H9 (cell line): ENCODE data around the gene IL12B. TPM values are rescaled to one million over a fixed set of nuclear protein-coding genes. Genes with fewer than 3 reads are reported as not detected.
"Not testable (repeated sequence)": the region's sequence is repeated elsewhere in the genome, so short reads cannot be mapped to it uniquely, and the experiment has no call there.

Experiments used
- DNase-seq: peaks from one replicate; pipeline ENCODE4 v3.0.0-alpha.2; 2017
- H2AFZ ChIP-seq: one replicate; pipeline ENCODE4 v1.6.1; 2013; ENCODE audit warnings: mild to moderate bottlenecking, low read length, control low read depth, moderate library complexity
- H2AK5ac ChIP-seq: 2 replicates; pipeline ENCODE4 v1.6.1; 2013; ENCODE audit warnings: low read length, control low read depth, mixed read lengths; ENCODE audit not compliant: insufficient read length
- H2BK120ac ChIP-seq: one replicate; pipeline ENCODE4 v1.6.1; 2013; ENCODE audit warnings: low read depth, mild to moderate bottlenecking, low read length, control low read depth, inconsistent platforms; ENCODE audit not compliant: poor library complexity, severe bottlenecking
- H2BK12ac ChIP-seq: 2 replicates; pipeline ENCODE4 v1.6.1; 2013; ENCODE audit warnings: low read length, control low read depth, mixed read lengths, low read depth; ENCODE audit not compliant: insufficient read length
- H2BK15ac ChIP-seq: 2 replicates; pipeline ENCODE4 v1.6.1; 2013; ENCODE audit warnings: low read depth, low read length, control low read depth
- H2BK20ac ChIP-seq: one replicate; pipeline ENCODE4 v1.6.1; 2013; ENCODE audit warnings: low read depth, mild to moderate bottlenecking, low read length, control low read depth, inconsistent platforms; ENCODE audit not compliant: poor library complexity, severe bottlenecking
- H2BK5ac ChIP-seq: 2 replicates; pipeline ENCODE4 v1.6.1; 2013; ENCODE audit warnings: low read length, control low read depth, mixed read lengths; ENCODE audit not compliant: insufficient read length
- H3K14ac ChIP-seq: 2 replicates; pipeline ENCODE4 v1.6.1; 2013; ENCODE audit warnings: low read length, control low read depth; ENCODE audit not compliant: insufficient read depth
- H3K18ac ChIP-seq: 2 replicates; pipeline ENCODE4 v1.6.1; 2013; ENCODE audit warnings: low read depth, mild to moderate bottlenecking, mixed read lengths, low read length, control low read depth; ENCODE audit not compliant: insufficient read length
- H3K23ac ChIP-seq: 2 replicates; pipeline ENCODE4 v1.6.1; 2013; ENCODE audit warnings: low read length, control low read depth, mixed read lengths, low read depth; ENCODE audit not compliant: insufficient read length
- H3K23me2 ChIP-seq: 2 replicates; pipeline ENCODE4 v1.6.1; 2013; ENCODE audit warnings: low read depth, mild to moderate bottlenecking, mixed read lengths, low read length, control low read depth; ENCODE audit not compliant: insufficient read length, poor library complexity, severe bottlenecking
- H3K27ac ChIP-seq: 2 replicates; pipeline ENCODE4 v1.5.1; 2013; ENCODE audit warnings: low read length, control low read depth, mixed read lengths, low read depth; ENCODE audit not compliant: insufficient read length
- H3K27me3 ChIP-seq: 2 replicates; pipeline ENCODE4 v1.6.1; 2013; ENCODE audit warnings: low read length, control low read depth, inconsistent platforms; ENCODE audit not compliant: insufficient read depth
- H3K4ac ChIP-seq: 2 replicates; pipeline ENCODE4 v1.6.1; 2013; ENCODE audit warnings: low read depth, mild to moderate bottlenecking, control low read depth, inconsistent platforms, low read length, moderate library complexity
- H3K4me1 ChIP-seq: 2 replicates; pipeline ENCODE4 v1.6.1; 2013; ENCODE audit warnings: low read length, control low read depth, inconsistent platforms; ENCODE audit not compliant: insufficient read depth
- H3K4me2 ChIP-seq: 2 replicates; pipeline ENCODE4 v1.6.1; 2013; ENCODE audit warnings: low read length, control low read depth, mixed read lengths; ENCODE audit not compliant: insufficient read length, insufficient read depth
- H3K56ac ChIP-seq: 2 replicates; pipeline ENCODE4 v1.6.1; 2013; ENCODE audit warnings: low read depth, mild to moderate bottlenecking, mixed read lengths, low read length, control low read depth; ENCODE audit not compliant: insufficient read length
- H3K79me1 ChIP-seq: 2 replicates; pipeline ENCODE4 v1.6.1; 2013; ENCODE audit warnings: low read depth, mild to moderate bottlenecking, moderate library complexity, low read length, control low read depth, inconsistent platforms; ENCODE audit not compliant: insufficient read depth, poor library complexity, severe bottlenecking
- H3K79me2 ChIP-seq: 2 replicates; pipeline ENCODE4 v1.6.1; 2013; ENCODE audit warnings: low read length, control low read depth, inconsistent platforms; ENCODE audit not compliant: insufficient read depth
- H3K9ac ChIP-seq: 2 replicates; pipeline ENCODE4 v1.6.1; 2013; ENCODE audit warnings: low read length, control low read depth, mixed read lengths; ENCODE audit not compliant: insufficient read length; ENCODE audit errors: extremely low read depth
- H3K9me3 ChIP-seq: one replicate; pipeline ENCODE4 v1.6.1; 2013; ENCODE audit warnings: low read depth, low read length, inconsistent platforms; ENCODE audit not compliant: control insufficient read depth
- H3T11ph ChIP-seq: one replicate; pipeline ENCODE4 v1.6.1; 2013; ENCODE audit warnings: mild to moderate bottlenecking, low read length, control low read depth, inconsistent platforms
- H4K20me1 ChIP-seq: one replicate; pipeline ENCODE4 v1.6.1; 2013; ENCODE audit not compliant: control insufficient read depth, insufficient read length, insufficient read depth
- H4K5ac ChIP-seq: 2 replicates; pipeline ENCODE4 v1.6.1; 2013; ENCODE audit warnings: low read depth, mild to moderate bottlenecking, mixed read lengths, low read length, control low read depth; ENCODE audit not compliant: insufficient read length
- H4K8ac ChIP-seq: replicated peaks from 2 replicates; pipeline ENCODE4 v1.6.1; 2013; ENCODE audit warnings: low read length, control low read depth, mixed read lengths, low read depth; ENCODE audit not compliant: insufficient read length
- H4K91ac ChIP-seq: 2 replicates; pipeline ENCODE4 v1.6.1; 2013; ENCODE audit warnings: low read depth, mild to moderate bottlenecking, moderate library complexity, mixed read lengths, low read length, control low read depth; ENCODE audit not compliant: insufficient read length
- H3K27ac Mint-ChIP-seq, 3 experiments: 2 replicates in 2 of 3; 3 replicates in 1 of 3; pipeline ENCODE4 v1.8.0; 2020 to 2021; ENCODE audit warnings: mixed read lengths in 3 of 3, mild to moderate bottlenecking in 1 of 3, moderate library complexity in 1 of 3
- H3K27me3 Mint-ChIP-seq: 2 replicates; pipeline ENCODE4 v1.8.0; 2021; ENCODE audit warnings: low read depth, mild to moderate bottlenecking, moderate library complexity, mixed read lengths
- H3K36me3 Mint-ChIP-seq, 3 experiments: 2 replicates in 2 of 3; 3 replicates in 1 of 3; pipeline ENCODE4 v1.8.0; 2020 to 2021; ENCODE audit warnings: low read depth in 3 of 3, mixed read lengths in 3 of 3; ENCODE audit not compliant: insufficient read depth in 1 of 3
- H3K4me1 Mint-ChIP-seq, 2 experiments: 2 replicates each; pipeline ENCODE4 v1.8.0; 2020; ENCODE audit warnings: mixed read lengths in 2 of 2
- H3K4me3 Mint-ChIP-seq, 2 experiments: 2 replicates in 1 of 2; 3 replicates in 1 of 2; pipeline ENCODE4 v1.8.0; 2020 to 2021; ENCODE audit warnings: mild to moderate bottlenecking in 2 of 2, mixed read lengths in 2 of 2, moderate library complexity in 1 of 2
- H3K9me3 Mint-ChIP-seq, 2 experiments: 2 replicates in 1 of 2; 3 replicates in 1 of 2; pipeline ENCODE4 v1.8.0; 2020; ENCODE audit warnings: mild to moderate bottlenecking in 2 of 2, mixed read lengths in 2 of 2, moderate library complexity in 1 of 2
- CTCF ChIP-seq: fragments of 200-600 bp; sonication (generic); conservative IDR thresholded peaks from 3 replicates; pipeline ENCODE4 v1.8.0; 2021; ENCODE audit warnings: antibody characterized with exemption, mild to moderate bottlenecking
- WGBS: extraction: QIAGEN DNeasy Blood & Tissue Kit; methylation state at CpG from one replicate; pipeline ENCODE4 v1.1.7; 2013; ENCODE audit warnings: missing lambda C conversion rate, low lambda C conversion rate, mixed read lengths; ENCODE audit not compliant: insufficient read length; ENCODE audit errors: extremely low coverage; 5-methylcytosine and 5-hydroxymethylcytosine counted together
- total RNA-seq: library from RNA; stranded (reverse); gene quantifications from 2 replicates; pipeline ENCODE4 v1.2.1, GENCODE V29; 2021

IL12B gene
- total RNA-seq, 1 experiment from 2014 or later = not detected

GRCh38 chr5:159377653-159378052 lies 47.4 kb upstream of the IL12B start:
- no peak overlapping the region for H3K4me3 Mint-ChIP-seq
- H2AK5ac ChIP-seq = no peak overlapping the region
- no peak for DNase-seq
- H3K9me3 ChIP-seq = no peaks in the 10 kb centered on the region
- H2BK15ac ChIP-seq = no peak overlapping the region
- H2BK20ac ChIP-seq = no peak overlapping the region
- H3K27ac ChIP-seq = no peak overlapping the region
- no peak overlapping the region for H2AFZ ChIP-seq
- H4K91ac ChIP-seq = no peak overlapping the region
- no peak overlapping the region for H2BK5ac ChIP-seq
- no peaks in the 10 kb centered on the region for H3K79me1 ChIP-seq
- no peak overlapping the region for H3K27ac Mint-ChIP-seq
- TF ChIP-seq CTCF = no peak
- H3K4ac ChIP-seq = no peak overlapping the region
- H3K27me3 Mint-ChIP-seq = no peaks in the 10 kb centered on the region; the same call in none of the 2 replicates
- H2BK120ac ChIP-seq = no peak overlapping the region
- H4K5ac ChIP-seq = no peak overlapping the region
- H4K20me1 ChIP-seq = no peaks in the 10 kb centered on the region
- no peak overlapping the region for H3K23ac ChIP-seq
- H3T11ph ChIP-seq = no peak overlapping the region
- H3K18ac ChIP-seq = no peak overlapping the region
- no peak overlapping the region for H3K14ac ChIP-seq
- no peaks in the 10 kb centered on the region for H3K27me3 ChIP-seq
- H3K23me2 ChIP-seq = no peaks in the 10 kb centered on the region
- no peaks in the 10 kb centered on the region for H3K79me2 ChIP-seq
- H4K8ac ChIP-seq = no peak overlapping the region
- H3K9ac ChIP-seq = no peak overlapping the region
- H2BK12ac ChIP-seq = no peak overlapping the region
- no peaks in the 10 kb centered on the region for H3K4me1 Mint-ChIP-seq
- H3K4me2 ChIP-seq = no peak overlapping the region
- H3K36me3 Mint-ChIP-seq = peaks cover 8 to 28% (median 15%) of the 10 kb centered on the region in 3 experiments
- no peak overlapping the region for H3K56ac ChIP-seq
- peaks cover 28 to 43% of the 10 kb centered on the region in 2 experiments for H3K9me3 Mint-ChIP-seq
- no peaks in the 10 kb centered on the region for H3K4me1 ChIP-seq

- H2BK20ac ChIP-seq, H4K8ac ChIP-seq, H3K79me2 ChIP-seq, H3K18ac ChIP-seq, H3K9me3 ChIP-seq, H4K91ac ChIP-seq, H2AFZ ChIP-seq, H3K27ac ChIP-seq, H3K23ac ChIP-seq, H3K4me1 ChIP-seq, H2BK15ac ChIP-seq, H3K27me3 ChIP-seq, H3K56ac ChIP-seq, H3K4ac ChIP-seq, H3K9ac ChIP-seq, H3K4me2 ChIP-seq, H3T11ph ChIP-seq, H2BK5ac ChIP-seq, H2BK12ac ChIP-seq, H4K20me1 ChIP-seq, H3K4me3 Mint-ChIP-seq, DNase-seq, H2BK120ac ChIP-seq, H3K23me2 ChIP-seq, H2AK5ac ChIP-seq, H3K27ac Mint-ChIP-seq, H3K14ac ChIP-seq, H4K5ac ChIP-seq, H3K79me1 ChIP-seq: not testable (repeated sequence)
- Mint-ChIP-seq H3K9me3 (peaks cover 11 to 17% of the 10 kb centered on the region in 2 experiments), H3K36me3 (peaks cover 2 to 18% (median 5%) of the 10 kb centered on the region in 3 experiments; a peak in 5 of 7 replicates), H3K4me1 (peaks cover 8 to 13% of the 10 kb centered on the region in 2 experiments), H3K27me3 (peaks cover 13% of the 10 kb centered on the region)
- no CpG with 5 or more reads among the region's 1 CpG for WGBS
Measured at GRCh38 chr5:159367866-159368265, 37.6 kb upstream of the IL12B start.
